DND-41 (cell line): ENCODE results near the gene TGFB3.

Experiments used
- CTCF ChIP-seq: IDR thresholded peaks from 2 replicates; pipeline ENCODE4 v1.5.1; 2012; ENCODE audit warnings: borderline replicate concordance, low read length, moderate library complexity, mild to moderate bottlenecking; ENCODE audit not compliant: poor library complexity, severe bottlenecking; ENCODE audit errors: extremely low read depth
- EZH2 ChIP-seq: IDR thresholded peaks from 3 replicates; pipeline ENCODE4 v1.6.1; 2012; ENCODE audit warnings: borderline replicate concordance, low read depth, mild to moderate bottlenecking, moderate library complexity, low read length, inconsistent platforms; ENCODE audit not compliant: severe bottlenecking

- TF ChIP-seq CTCF (no peak), EZH2 (no peak)
These were observed 13.9 kb downstream of the TGFB3 start for GRCh38 chr14:75967866-75968265.
